ENCODE data around the gene CASP8AP2.
"Not testable (repeated sequence)": the region's sequence is repeated elsewhere in the genome, so short reads cannot be mapped to it uniquely, and the experiment has no call there.

Gene CASP8AP2

GRCh38 chr6:89888871-89889270 is 59.2 kb downstream of the CASP8AP2 start:
- DNase-seq = no peak

- DNase-seq = not testable (repeated sequence)
Measured at GRCh38 chr6:89890845-89891528, 61.3 kb downstream of the CASP8AP2 start.

- not testable (repeated sequence) for DNase-seq
Measured at GRCh38 chr6:89892577-89892976, 62.9 kb downstream of the CASP8AP2 start.

GRCh38 chr6:89894169-89894568 is 64.5 kb downstream of the CASP8AP2 start, which contains the start of gene GJA10:
Gene GJA10 (plus strand): TSS chr6:89894469. CDS start chr6:89894469, 0 bp downstream.
- DNase-seq = no peak

- peak; percentile 53 for DNase-seq
Measured at GRCh38 chr6:89895276-89895874, 65.7 kb downstream of the CASP8AP2 start.

- not testable (repeated sequence) for DNase-seq
Measured at GRCh38 chr6:89910001-89910901, 80.6 kb downstream of the CASP8AP2 start.

- DNase-seq = no peak
Measured at GRCh38 chr6:89910902-89911240, 81.2 kb downstream of the CASP8AP2 start.

GRCh38 chr6:89916136-89916920 is 86.6 kb downstream of the CASP8AP2 start:
- no peak for DNase-seq

- DNase-seq = no peak
Measured at GRCh38 chr6:89917216-89917615, 87.5 kb downstream of the CASP8AP2 start.

GRCh38 chr6:89917801-89918366 is 88.2 kb downstream of the CASP8AP2 start:
- DNase-seq = no peak

Data from NCI-H226 (cell line).